Subcutaneous adipose tissue (tissue), 4 donors: ENCODE data around the gene IPO13. TPM values are rescaled to one million over a fixed set of nuclear protein-coding genes. Genes with fewer than 3 reads are reported as not detected.

Source experiments
- total RNA-seq, 4 donors: library from RNA; depleted of rRNA; stranded (reverse); fragments of >200 nt; gene quantifications; one replicate each; pipeline ENCODE4 v1.1.0, GENCODE V29; 2016
- TF ChIP-seq, protein P1 (sequence below): fragments of 450-650 bp; IDR thresholded peaks from one replicate; pipeline ENCODE4 v1.5.1; 2016; ENCODE audit warnings: low read depth, mild to moderate bottlenecking, control low read depth, antibody characterized with exemption, moderate library complexity

Gene IPO13
- total RNA-seq, 4 donors from 2014 or later: 17.4 to 18.2 (median 17.8) TPM

DNA sequence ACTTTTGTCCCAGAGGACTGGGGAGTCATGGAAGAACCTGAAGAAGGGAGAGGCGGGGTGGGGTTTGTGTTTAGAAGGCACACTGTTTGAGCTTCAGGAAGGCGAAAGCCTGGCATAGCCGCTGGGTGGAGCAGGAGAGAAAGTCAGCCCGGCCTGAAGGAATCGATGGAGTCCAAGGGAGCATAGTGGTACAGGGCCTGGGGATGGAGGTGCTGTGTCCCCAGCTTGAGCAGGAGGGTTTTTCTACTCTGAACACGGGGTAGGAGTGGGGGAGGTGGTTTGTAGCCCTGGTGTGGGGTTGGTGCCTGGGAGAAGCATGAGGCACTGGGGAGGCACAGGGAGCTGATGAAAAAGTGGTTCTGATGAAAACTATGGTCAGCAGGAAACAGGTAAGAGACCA lies 40.0 kb downstream of the IPO13 start:
- TF ChIP-seq, protein P1, sequence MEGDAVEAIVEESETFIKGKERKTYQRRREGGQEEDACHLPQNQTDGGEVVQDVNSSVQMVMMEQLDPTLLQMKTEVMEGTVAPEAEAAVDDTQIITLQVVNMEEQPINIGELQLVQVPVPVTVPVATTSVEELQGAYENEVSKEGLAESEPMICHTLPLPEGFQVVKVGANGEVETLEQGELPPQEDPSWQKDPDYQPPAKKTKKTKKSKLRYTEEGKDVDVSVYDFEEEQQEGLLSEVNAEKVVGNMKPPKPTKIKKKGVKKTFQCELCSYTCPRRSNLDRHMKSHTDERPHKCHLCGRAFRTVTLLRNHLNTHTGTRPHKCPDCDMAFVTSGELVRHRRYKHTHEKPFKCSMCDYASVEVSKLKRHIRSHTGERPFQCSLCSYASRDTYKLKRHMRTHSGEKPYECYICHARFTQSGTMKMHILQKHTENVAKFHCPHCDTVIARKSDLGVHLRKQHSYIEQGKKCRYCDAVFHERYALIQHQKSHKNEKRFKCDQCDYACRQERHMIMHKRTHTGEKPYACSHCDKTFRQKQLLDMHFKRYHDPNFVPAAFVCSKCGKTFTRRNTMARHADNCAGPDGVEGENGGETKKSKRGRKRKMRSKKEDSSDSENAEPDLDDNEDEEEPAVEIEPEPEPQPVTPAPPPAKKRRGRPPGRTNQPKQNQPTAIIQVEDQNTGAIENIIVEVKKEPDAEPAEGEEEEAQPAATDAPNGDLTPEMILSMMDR: no peak

DNA sequence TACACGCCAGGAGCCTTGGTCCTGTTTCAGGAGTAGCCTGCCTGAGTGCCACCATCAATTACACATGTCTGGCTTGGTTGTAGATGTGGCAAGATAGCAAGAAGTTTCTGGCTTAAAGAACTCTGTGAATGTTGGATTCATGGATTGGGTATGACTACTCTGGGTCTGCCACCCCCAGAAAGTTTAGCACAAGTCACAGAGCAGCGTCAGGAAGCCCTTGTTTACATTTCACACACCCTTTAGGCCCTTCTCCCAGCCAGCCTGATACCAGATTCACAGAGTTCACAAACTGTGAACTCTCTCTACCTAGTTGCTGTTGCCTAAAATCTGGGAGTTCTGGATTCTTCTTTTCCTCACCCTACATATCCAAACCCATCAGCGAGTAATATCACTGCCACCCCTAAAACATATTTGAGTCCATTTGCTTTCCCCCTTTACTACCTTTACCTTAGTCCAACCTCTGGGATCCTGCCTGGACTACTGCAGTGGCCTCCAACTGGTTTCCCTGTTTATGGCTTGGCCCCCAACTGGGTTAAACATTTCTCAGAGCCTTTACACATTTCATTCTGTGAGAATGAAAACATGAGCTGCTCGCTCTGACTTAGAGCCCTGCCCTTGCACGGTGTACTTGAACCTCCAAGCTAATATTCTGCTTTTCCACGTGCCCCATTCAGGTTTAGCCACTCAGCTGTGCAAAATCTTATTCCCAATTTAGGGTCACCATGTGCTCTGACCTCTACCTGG lies 40.6 kb downstream of the IPO13 start:
- TF ChIP-seq, protein P1: no peak

DNA sequence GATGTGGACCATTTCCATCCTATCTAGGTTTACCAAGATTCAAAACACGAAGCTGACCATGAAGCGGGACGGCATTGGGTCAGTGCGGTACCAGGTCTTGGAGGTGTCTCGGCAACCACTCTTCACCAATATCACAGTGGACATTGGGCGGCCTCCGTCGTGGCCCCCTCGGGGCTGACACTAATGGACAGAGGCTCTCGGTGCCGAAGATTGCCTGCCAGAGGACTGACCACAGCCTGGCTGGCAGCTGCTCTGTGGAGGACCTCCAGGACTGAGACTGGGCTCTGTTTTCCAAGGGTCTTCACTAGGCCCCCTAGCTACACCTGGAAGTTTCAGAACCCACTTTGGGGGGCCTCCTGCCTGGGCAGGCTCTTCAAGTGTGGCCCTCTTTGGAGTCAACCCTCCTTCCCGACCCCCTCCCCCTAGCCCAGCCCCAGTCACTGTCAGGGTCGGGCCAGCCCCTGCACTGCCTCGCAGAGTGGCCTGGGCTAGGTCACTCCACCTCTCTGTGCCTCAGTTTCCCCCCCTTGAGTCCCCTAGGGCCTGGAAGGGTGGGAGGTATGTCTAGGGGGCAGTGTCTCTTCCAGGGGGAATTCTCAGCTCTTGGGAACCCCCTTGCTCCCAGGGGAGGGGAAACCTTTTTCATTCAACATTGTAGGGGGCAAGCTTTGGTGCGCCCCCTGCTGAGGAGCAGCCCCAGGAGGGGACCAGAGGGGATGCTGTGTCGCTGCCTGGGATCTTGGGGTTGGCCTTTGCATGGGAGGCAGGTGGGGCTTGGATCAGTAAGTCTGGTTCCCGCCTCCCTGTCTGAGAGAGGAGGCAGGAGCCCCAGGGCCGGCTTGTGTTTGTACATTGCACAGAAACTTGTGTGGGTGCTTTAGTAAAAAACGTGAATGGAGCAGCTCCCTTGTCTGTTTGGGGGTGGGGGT lies 43.8 kb downstream of the IPO13 start:
- TF ChIP-seq, protein P1: no peak

DNA sequence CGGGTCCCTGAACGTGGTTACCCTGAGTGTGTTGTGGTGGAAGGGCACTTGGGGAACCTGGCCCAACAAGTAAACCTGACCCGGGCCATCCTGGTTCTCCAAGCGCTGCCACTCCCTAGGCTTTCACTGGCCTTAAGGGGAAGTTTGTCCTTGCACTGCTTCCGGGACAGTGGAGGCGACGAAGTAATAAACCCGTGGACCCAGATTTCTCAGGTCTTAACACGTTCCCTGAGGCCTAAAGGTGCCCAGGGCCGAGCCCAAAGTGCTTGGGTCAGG lies 44.4 kb downstream of the IPO13 start:
- TF ChIP-seq, protein P1: no peak

DNA sequence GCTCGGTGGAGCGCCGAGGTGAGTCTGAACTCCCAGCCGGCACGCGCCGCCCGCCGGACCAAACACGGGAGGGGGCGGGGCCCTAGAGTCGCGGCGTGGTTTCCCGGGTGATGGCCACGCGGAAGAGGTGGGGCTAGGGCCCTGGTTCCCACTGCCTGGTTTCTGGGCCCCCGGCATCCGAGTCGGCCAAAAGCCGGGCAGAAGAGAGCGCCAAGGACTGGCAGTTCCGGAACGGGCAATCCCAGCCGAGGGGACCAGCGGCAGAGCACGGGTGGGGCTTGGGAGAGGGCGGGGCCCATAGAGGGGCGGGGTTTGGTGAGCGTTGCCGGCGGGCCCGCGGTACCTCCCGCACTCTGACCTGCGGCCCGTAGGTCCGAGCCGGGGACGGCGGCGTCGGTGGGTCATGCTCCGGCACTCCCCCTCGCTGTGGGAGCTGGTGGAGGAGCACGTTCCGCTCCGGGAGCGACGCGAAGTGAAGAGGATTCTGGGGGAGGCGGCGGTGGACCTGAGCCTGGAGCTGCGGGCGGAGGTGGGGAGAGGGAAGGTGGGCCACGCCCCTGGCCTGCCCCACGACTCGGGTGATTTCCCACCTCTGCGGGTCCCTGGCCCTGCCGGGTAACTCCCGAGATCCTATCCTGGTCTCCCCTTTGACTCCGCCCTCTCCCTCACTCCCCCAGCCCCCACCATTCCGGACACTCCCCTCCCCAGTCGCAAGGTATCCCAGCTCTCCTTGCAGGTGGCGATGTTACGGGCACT lies 44.9 kb downstream of the IPO13 start, which contains the start of gene CCDC24:
Gene CCDC24 (plus strand): TSS at position 124 of the 756 bp plus-strand sequence. CDS start 280 bp downstream, at position 404.
- TF ChIP-seq, protein P1: no peak

DNA sequence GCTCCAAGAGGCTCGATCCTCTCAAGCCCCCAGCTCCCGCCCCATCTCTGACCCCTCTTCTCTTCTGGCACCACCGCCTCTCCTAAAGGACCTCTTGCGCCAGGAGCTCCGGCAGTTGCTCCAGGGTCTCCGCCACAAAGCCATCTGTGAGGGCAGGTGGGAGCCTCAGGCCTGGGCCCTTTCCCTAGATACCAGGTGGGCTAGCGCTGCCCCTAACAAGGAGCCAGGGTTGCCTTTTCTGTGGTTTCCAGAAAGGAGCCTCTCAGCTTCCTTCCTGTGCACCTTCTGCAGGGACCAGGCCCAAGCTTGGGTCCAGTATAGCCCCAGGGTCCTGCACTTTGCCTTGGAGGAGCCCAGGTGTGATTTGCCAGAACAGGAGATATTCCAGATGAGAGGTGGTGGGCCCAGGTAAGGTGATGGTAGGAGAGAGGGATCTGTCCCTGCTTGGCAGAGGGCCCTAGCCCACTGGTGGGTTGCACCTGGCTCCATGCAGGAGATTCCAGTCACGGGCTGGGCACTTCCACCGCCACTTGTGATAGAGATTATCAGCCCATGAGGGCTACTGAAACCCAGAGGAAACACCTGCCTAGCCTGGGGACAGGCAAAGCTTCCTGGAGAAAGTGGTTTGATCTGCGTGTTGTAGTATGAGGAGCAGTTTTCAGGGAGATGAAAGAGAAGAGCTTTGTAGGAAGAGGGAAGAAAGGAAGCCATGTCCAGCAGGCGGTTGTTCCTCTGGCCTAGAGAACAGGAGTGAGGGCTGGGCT lies 45.7 kb downstream of the IPO13 start:
- TF ChIP-seq, protein P1: no peak
